ENCODE measurements around the gene KCNK10.

KCNK10 gene, protein sequence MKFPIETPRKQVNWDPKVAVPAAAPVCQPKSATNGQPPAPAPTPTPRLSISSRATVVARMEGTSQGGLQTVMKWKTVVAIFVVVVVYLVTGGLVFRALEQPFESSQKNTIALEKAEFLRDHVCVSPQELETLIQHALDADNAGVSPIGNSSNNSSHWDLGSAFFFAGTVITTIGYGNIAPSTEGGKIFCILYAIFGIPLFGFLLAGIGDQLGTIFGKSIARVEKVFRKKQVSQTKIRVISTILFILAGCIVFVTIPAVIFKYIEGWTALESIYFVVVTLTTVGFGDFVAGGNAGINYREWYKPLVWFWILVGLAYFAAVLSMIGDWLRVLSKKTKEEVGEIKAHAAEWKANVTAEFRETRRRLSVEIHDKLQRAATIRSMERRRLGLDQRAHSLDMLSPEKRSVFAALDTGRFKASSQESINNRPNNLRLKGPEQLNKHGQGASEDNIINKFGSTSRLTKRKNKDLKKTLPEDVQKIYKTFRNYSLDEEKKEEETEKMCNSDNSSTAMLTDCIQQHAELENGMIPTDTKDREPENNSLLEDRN

DNA sequence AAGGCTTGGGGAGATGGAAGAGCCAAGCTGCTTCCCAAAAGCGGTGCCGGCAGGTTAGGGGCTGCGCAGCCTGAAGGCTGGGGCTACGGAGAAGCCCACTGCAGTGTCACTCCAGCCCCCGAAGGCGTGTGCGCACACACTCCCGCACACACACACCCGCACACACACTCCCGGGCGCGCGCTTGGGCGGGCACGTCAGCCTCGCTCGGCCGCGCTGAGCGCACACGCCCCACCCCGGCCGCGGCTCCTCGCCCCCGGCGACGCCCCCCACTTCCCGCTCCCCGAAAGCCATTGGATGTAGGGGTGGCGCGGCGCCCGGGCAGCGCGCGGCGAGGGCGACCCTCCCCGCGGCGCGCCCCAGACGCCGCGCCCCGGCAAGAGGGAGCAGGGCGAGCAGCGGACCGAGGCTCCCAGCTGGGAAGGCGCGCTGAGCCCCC lies at the start of gene KCNK10:
Gene KCNK10 (minus strand): TSS at position 184 of the 437 bp plus-strand sequence. CDS start 471 bp downstream, outside the sequence.
- TF ChIP-seq, protein P1, sequence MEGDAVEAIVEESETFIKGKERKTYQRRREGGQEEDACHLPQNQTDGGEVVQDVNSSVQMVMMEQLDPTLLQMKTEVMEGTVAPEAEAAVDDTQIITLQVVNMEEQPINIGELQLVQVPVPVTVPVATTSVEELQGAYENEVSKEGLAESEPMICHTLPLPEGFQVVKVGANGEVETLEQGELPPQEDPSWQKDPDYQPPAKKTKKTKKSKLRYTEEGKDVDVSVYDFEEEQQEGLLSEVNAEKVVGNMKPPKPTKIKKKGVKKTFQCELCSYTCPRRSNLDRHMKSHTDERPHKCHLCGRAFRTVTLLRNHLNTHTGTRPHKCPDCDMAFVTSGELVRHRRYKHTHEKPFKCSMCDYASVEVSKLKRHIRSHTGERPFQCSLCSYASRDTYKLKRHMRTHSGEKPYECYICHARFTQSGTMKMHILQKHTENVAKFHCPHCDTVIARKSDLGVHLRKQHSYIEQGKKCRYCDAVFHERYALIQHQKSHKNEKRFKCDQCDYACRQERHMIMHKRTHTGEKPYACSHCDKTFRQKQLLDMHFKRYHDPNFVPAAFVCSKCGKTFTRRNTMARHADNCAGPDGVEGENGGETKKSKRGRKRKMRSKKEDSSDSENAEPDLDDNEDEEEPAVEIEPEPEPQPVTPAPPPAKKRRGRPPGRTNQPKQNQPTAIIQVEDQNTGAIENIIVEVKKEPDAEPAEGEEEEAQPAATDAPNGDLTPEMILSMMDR (IDR thresholded peaks at IDR 0.05), result no peak
- DNase-seq, result no peak
- Mint-ChIP-seq H3K27ac (no peak within 1 kb of the TSS), H3K27me3 (ENCODE audit: low read depth, poor library complexity) (peaks cover 47% of the 10 kb centered on the region), H3K4me3 (peak within 1 kb of the TSS; percentile 90), H3K4me1 (peaks cover 9% of the 10 kb centered on the region), H3K36me3 (ENCODE audit: low read depth) (no peaks in the 10 kb centered on the region), H3K9me3 (peaks cover 5% of the 10 kb centered on the region)

GRCh38 chr14:88369496-88369895 lies 46.4 kb upstream of the KCNK10 start:
- Mint-ChIP-seq H3K36me3 (ENCODE audit: low read depth) (no peaks in the 10 kb centered on the region), H3K4me1 (no peaks in the 10 kb centered on the region), H3K27ac (no peak overlapping the region), H3K9me3 (peaks cover 16% of the 10 kb centered on the region), H3K4me3 (no peak overlapping the region), H3K27me3 (ENCODE audit: low read depth, poor library complexity) (peaks cover 7% of the 10 kb centered on the region)
- TF ChIP-seq, protein P1 (IDR thresholded peaks at IDR 0.05), result no peak
- DNase-seq, result no peak

DNA sequence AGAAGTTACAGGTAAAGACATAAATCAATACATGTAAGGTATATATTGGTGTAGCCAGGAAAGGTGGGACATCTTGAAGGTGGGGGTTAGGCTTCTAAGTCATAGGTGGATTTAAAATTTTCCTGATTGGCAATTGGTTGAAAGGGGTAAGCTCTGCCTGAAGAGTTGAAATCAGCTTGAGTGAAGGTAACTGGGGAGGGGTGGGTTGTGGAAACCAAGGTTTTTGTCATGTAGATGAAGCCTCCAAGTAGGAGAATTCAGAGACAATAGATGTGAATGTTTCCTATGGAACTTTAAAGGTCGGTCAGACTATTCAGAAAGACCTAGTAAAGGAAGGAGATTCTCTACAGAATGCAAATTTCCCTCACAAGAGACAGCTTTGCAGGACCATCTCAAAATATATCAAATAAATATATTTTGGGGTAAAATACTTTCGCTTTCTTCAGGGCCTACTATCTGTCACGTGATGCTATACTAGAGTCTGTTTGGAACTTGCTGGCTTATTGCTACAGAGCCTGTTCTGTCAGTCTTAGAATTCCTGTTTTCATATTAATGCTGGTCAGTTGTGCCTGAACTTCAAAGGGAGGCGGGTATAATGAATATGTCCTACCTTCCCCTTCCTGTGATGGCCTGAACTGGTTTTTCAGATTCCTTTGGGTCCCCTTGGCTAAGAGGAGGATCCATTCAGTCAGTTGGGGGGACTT lies 41.8 kb upstream of the KCNK10 start:
- Mint-ChIP-seq H3K4me1 (no peaks in the 10 kb centered on the region), H3K9me3 (no peaks in the 10 kb centered on the region), H3K36me3 (ENCODE audit: low read depth) (no peaks in the 10 kb centered on the region), H3K27ac (no peak overlapping the region), H3K4me3 (no peak overlapping the region), H3K27me3 (ENCODE audit: low read depth, poor library complexity) (no peaks in the 10 kb centered on the region)
- no peak for DNase-seq
- TF ChIP-seq, protein P1 (IDR thresholded peaks at IDR 0.05), result no peak

DNA sequence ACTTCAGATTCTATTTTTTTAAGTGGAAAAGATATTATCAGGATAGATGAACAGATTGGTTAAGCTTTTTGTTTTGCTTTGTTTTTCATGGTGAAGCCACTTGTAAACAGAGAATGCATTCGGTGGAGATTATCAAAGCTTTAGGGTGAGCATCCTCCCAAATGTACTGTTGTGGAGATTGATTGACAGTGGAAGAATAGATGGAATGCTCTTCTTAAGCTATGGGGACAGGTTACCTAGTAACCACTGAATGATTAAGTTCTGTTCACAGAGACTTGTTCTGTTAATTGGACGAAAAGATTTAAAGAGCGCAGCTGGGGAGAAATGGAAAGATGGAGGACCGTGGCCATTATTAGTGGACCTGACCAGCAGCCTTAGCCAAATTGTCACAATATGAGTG lies 40.6 kb upstream of the KCNK10 start:
- TF ChIP-seq, protein P1 (IDR thresholded peaks at IDR 0.05), result no peak
- H3K36me3 Mint-ChIP-seq (ENCODE audit: low read depth), result no peaks in the 10 kb centered on the region
- DNase-seq, result no peak
- no peaks in the 10 kb centered on the region for H3K4me1 Mint-ChIP-seq
- H3K4me3 Mint-ChIP-seq, result no peak overlapping the region
- H3K27me3 Mint-ChIP-seq (ENCODE audit: low read depth, poor library complexity), result no peaks in the 10 kb centered on the region
- no peak overlapping the region for H3K27ac Mint-ChIP-seq
- no peaks in the 10 kb centered on the region for H3K9me3 Mint-ChIP-seq

- TF ChIP-seq, protein P1 (IDR thresholded peaks at IDR 0.05), result no peak
- no peak for DNase-seq
- Mint-ChIP-seq H3K36me3 (ENCODE audit: low read depth) (no peaks in the 10 kb centered on the region), H3K4me1 (no peaks in the 10 kb centered on the region), H3K9me3 (no peaks in the 10 kb centered on the region), H3K27ac (no peak overlapping the region), H3K27me3 (ENCODE audit: low read depth, poor library complexity) (peaks cover 3% of the 10 kb centered on the region), H3K4me3 (no peak overlapping the region)
Observed at GRCh38 chr14:88359500-88359899, 36.4 kb upstream of the KCNK10 start.

All from nephron progenitor cell (in vitro differentiated cells).